Measurements from ENCODE around the gene UBASH3A. TPM values are rescaled to one million over a fixed set of nuclear protein-coding genes. Genes with fewer than 3 reads are reported as not detected.
A peak's percentile ranks its signal among the peaks of the same experiment; 100 is the strongest.

Gene UBASH3A
- total RNA-seq, 3 donors from 2014 or later: 0.60 to 2.5 (median 1.8) TPM

GRCh38 chr21:42378418-42378817, 25.3 kb upstream of the UBASH3A start:
- ATAC-seq (no peak), DNase-seq (peak in 2 of 3 donors; percentile 12 to 16)

DNA sequence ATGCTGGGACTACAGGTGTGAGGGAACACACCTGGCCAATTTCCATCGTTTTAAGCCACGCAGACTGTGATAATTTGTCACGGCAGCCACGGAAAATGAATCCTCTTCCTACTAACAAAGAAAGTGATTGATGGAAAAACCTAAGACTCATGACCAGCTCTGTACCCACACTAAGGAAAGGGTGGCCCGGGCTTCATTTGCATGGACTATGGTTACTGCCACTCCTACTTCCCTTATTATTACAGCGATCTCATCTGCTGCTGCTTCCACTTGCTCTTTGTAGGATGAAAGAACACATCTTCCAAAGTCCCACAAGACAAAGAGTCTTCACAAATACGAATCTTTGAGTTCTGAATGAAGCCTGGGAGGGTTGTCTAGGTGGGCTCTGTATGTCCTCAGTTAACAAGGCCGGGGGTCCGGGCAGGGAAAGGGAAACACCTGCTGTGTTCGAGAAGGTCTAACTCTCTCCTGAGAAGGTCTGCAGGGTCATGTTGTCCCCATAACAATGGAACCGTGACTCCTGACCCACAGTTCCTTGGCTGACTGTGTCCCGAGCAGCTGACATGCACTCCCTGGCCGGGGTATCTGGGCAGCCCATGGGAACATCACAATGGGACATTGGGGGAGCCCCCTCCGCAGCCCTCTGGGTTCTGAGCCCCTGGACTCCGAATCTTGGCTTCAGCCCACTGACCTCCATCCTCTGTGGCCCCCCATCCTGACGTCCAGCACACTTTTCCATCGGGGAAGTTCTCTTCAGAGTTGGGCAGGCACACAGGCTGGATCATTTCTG, 24.1 kb upstream of the UBASH3A start:
- Histone ChIP-seq H3K4me3 (no peak overlapping the region), H3K9me3 (no peaks in the 10 kb centered on the region), H3K4me1 (ENCODE audit: low read depth) (peaks cover 7% of the 10 kb centered on the region), H3K36me3 (ENCODE audit: low read depth) (no peaks in the 10 kb centered on the region)
- DNase-seq (peak in 2 of 3 donors; percentile 25 to 37), ATAC-seq (no peak)
- TF ChIP-seq, protein P1, sequence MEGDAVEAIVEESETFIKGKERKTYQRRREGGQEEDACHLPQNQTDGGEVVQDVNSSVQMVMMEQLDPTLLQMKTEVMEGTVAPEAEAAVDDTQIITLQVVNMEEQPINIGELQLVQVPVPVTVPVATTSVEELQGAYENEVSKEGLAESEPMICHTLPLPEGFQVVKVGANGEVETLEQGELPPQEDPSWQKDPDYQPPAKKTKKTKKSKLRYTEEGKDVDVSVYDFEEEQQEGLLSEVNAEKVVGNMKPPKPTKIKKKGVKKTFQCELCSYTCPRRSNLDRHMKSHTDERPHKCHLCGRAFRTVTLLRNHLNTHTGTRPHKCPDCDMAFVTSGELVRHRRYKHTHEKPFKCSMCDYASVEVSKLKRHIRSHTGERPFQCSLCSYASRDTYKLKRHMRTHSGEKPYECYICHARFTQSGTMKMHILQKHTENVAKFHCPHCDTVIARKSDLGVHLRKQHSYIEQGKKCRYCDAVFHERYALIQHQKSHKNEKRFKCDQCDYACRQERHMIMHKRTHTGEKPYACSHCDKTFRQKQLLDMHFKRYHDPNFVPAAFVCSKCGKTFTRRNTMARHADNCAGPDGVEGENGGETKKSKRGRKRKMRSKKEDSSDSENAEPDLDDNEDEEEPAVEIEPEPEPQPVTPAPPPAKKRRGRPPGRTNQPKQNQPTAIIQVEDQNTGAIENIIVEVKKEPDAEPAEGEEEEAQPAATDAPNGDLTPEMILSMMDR (IDR thresholded peaks at IDR 0.05): no peak
- intact Hi-C loops (cut with DNase I, micrococcal nuclease): no loop called here

More at GRCh38 chr21:42378418-42378817, 25.3 kb upstream of the UBASH3A start:
- H3K4me3 ChIP-seq: no peak overlapping the region
- no peaks in the 10 kb centered on the region for H3K36me3 ChIP-seq (ENCODE audit: low read depth)
- intact Hi-C loops (cut with DNase I, micrococcal nuclease): no loop called here
- TF ChIP-seq, protein P1 (IDR thresholded peaks at IDR 0.05): no peak
- peaks cover 4% of the 10 kb centered on the region for H3K4me1 ChIP-seq (ENCODE audit: low read depth)
- H3K9me3 ChIP-seq: no peaks in the 10 kb centered on the region

GRCh38 chr21:42381347-42381984, 22.2 kb upstream of the UBASH3A start:
- ATAC-seq: peak; percentile 80
- DNase-seq: peak; percentile 59 to 86 (median 77)
- H3K4me3 ChIP-seq: no peak overlapping the region
- H3K4me1 ChIP-seq (ENCODE audit: low read depth): peaks cover 18% of the 10 kb centered on the region
- no peaks in the 10 kb centered on the region for H3K36me3 ChIP-seq (ENCODE audit: low read depth)
- H3K9me3 ChIP-seq: no peaks in the 10 kb centered on the region
- intact Hi-C loops (cut with DNase I, micrococcal nuclease): no loop called here
- TF ChIP-seq, protein P1 (IDR thresholded peaks at IDR 0.05): peak; percentile 76

GRCh38 chr21:42382915-42383314, 20.8 kb upstream of the UBASH3A start:
- TF ChIP-seq, protein P1 (IDR thresholded peaks at IDR 0.05): no peak
- no peak overlapping the region for H3K4me3 ChIP-seq
- ATAC-seq (no peak), DNase-seq (peak in 1 of 3 donors; percentile 25)
- no peaks in the 10 kb centered on the region for H3K36me3 ChIP-seq (ENCODE audit: low read depth)
- peaks cover 14% of the 10 kb centered on the region for H3K4me1 ChIP-seq (ENCODE audit: low read depth)
- intact Hi-C loops (cut with DNase I, micrococcal nuclease): no loop called here
- no peaks in the 10 kb centered on the region for H3K9me3 ChIP-seq

GRCh38 chr21:42383331-42383730, 20.4 kb upstream of the UBASH3A start:
- Histone ChIP-seq H3K36me3 (ENCODE audit: low read depth) (no peaks in the 10 kb centered on the region), H3K9me3 (no peaks in the 10 kb centered on the region), H3K4me1 (ENCODE audit: low read depth) (peaks cover 14% of the 10 kb centered on the region), H3K4me3 (no peak overlapping the region)
- ATAC-seq (no peak), DNase-seq (peak in 2 of 3 donors; percentile 37 to 44)
- intact Hi-C loops (cut with DNase I, micrococcal nuclease): no loop called here
- TF ChIP-seq, protein P1 (IDR thresholded peaks at IDR 0.05): no peak
